ENCODE measurements around the gene CCL4. TPM values are rescaled to one million over a fixed set of nuclear protein-coding genes. Genes with fewer than 3 reads are reported as not detected.
"Not testable (repeated sequence)": the region's sequence is repeated elsewhere in the genome, so short reads cannot be mapped to it uniquely, and the experiment has no call there.

Gene CCL4
- total RNA-seq, 2 experiments from 2014 or later = 6.5 to 6.7 TPM

- CTCF ChIA-PET = interaction anchor here (1.0 to 5.9 kb wide), 2 partner anchors 16 to 60 kb away, joined by 3 to 38 read pairs; no protein-coding TSS in a partner anchor
- POLR2A ChIA-PET = interaction anchor here (0.7 to 2.5 kb wide), 3 partner anchors 15 to 209 kb away, joined by 3 to 11 read pairs (median 11); no protein-coding TSS in a partner anchor
- peak overlapping the region; percentile 2 for H3K27ac Mint-ChIP-seq
- no peak overlapping the region for H3K4me3 Mint-ChIP-seq
- H3K36me3 Mint-ChIP-seq (ENCODE audit: low read depth) = no peaks in the 10 kb centered on the region
- H3K4me1 Mint-ChIP-seq (ENCODE audit: low read depth) = peaks cover 57% of the 10 kb centered on the region
- H3K27me3 Mint-ChIP-seq (ENCODE audit: low read depth) = peaks cover 27% of the 10 kb centered on the region
- no peaks in the 10 kb centered on the region for H3K9me3 Mint-ChIP-seq (ENCODE audit: insufficient read depth)
- DNase-seq (no peak), ATAC-seq (no peak)
These were observed 14.8 kb upstream of the CCL4 start for GRCh38 chr17:36088670-36089338.

DNA sequence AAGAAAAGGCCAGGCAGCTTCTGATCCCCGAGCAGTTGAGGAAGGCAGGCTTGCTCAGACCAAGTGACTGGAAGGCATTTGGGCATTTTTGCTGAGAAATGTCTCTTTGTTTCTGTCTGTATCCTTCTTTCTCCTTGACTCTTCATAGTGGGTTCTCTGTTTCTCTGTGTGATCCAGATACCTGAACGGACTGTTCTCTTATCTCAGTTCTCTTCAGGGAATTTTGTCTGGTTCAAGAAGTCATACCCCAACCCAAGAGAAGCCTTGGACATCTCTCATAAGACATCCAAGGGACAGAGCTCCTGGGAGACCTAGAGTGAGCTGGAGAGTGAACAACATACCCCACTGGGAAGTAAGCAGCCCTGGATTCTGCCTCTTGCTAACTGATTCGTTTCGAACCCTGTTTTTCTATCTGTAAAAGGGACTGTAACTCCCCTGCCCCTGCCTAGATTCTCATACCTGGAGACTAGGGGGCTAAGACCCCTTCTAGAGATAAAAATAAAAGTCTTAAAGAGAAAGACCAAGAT, 14.2 kb upstream of the CCL4 start:
- DNase-seq (no peak), ATAC-seq (no peak)
- no peak overlapping the region for H3K4me3 Mint-ChIP-seq
- peaks cover 27% of the 10 kb centered on the region for H3K27me3 Mint-ChIP-seq (ENCODE audit: low read depth)
- peaks cover 55% of the 10 kb centered on the region for H3K4me1 Mint-ChIP-seq (ENCODE audit: low read depth)
- ChIA-PET CTCF (interaction anchor here (1.0 to 5.9 kb wide), 3 partner anchors 17 to 59 kb away, joined by 3 to 38 read pairs (median 3); no protein-coding TSS in a partner anchor), POLR2A (interaction anchor here (0.7 to 2.5 kb wide), 7 partner anchors 8 to 210 kb away, joined by 3 to 11 read pairs (median 4); no protein-coding TSS in a partner anchor)
- no peaks in the 10 kb centered on the region for H3K36me3 Mint-ChIP-seq (ENCODE audit: low read depth)
- peak overlapping the region; percentile 82 for H3K27ac Mint-ChIP-seq
- H3K9me3 Mint-ChIP-seq (ENCODE audit: insufficient read depth) = no peaks in the 10 kb centered on the region

GRCh38 chr17:36089888-36090836, 13.5 kb upstream of the CCL4 start, which contains the start of gene CCL3:
Gene CCL3, minus strand, starts transcription at chr17:36090143. Its CDS starts 85 bp downstream, at chr17:36090058.
- ATAC-seq (peak; percentile 59), DNase-seq (peak; percentile 50)
- H3K27ac Mint-ChIP-seq = peak within 1 kb of the TSS; percentile 82
- no peaks in the 10 kb centered on the region for H3K9me3 Mint-ChIP-seq (ENCODE audit: insufficient read depth)
- POLR2A ChIA-PET = interaction anchor here (0.9 to 2.5 kb wide), 7 partner anchors 8 to 59 kb away, joined by 3 to 11 read pairs (median 4); no protein-coding TSS in a partner anchor
- H3K4me3 Mint-ChIP-seq = peak within 1 kb of the TSS; percentile 55
- H3K4me1 Mint-ChIP-seq (ENCODE audit: low read depth) = peaks cover 55% of the 10 kb centered on the region
- H3K27me3 Mint-ChIP-seq (ENCODE audit: low read depth) = peaks cover 31% of the 10 kb centered on the region
- H3K36me3 Mint-ChIP-seq (ENCODE audit: low read depth) = no peaks in the 10 kb centered on the region
- CTCF ChIA-PET = interaction anchor here (1.0 to 5.9 kb wide), 3 partner anchors 17 to 114 kb away, joined by 3 to 38 read pairs (median 3); no protein-coding TSS in a partner anchor

GRCh38 chr17:36092230-36092629, 11.4 kb upstream of the CCL4 start:
- Mint-ChIP-seq H3K27me3 (ENCODE audit: low read depth) (peaks cover 25% of the 10 kb centered on the region), H3K9me3 (ENCODE audit: insufficient read depth) (no peaks in the 10 kb centered on the region), H3K36me3 (ENCODE audit: low read depth) (no peaks in the 10 kb centered on the region), H3K4me3 (no peak overlapping the region), H3K4me1 (ENCODE audit: low read depth) (peaks cover 51% of the 10 kb centered on the region), H3K27ac (peak overlapping the region; percentile 28)
- POLR2A ChIA-PET = no interaction called here
- ATAC-seq (peak; percentile 31), DNase-seq (no peak)
- CTCF ChIA-PET = interaction anchor here (5.9 kb wide), 1 partner anchor 20 kb away, joined by 38 read pairs; no protein-coding TSS in a partner anchor

- peaks cover 51% of the 10 kb centered on the region for H3K4me1 Mint-ChIP-seq (ENCODE audit: low read depth)
- ATAC-seq; POLR2A ChIA-PET; H3K36me3 Mint-ChIP-seq (ENCODE audit: low read depth); H3K4me3 Mint-ChIP-seq; H3K9me3 Mint-ChIP-seq (ENCODE audit: insufficient read depth); H3K27ac Mint-ChIP-seq; DNase-seq: not testable (repeated sequence)
- CTCF ChIA-PET = interaction anchor here (5.9 kb wide), 1 partner anchor 20 kb away, joined by 38 read pairs; no protein-coding TSS in a partner anchor
- peaks cover 23% of the 10 kb centered on the region for H3K27me3 Mint-ChIP-seq (ENCODE audit: low read depth)
These were observed 10.9 kb upstream of the CCL4 start for GRCh38 chr17:36092715-36093114.

GRCh38 chr17:36094232-36094631, 9.4 kb upstream of the CCL4 start:
- H3K27ac Mint-ChIP-seq = no peak overlapping the region

DNA sequence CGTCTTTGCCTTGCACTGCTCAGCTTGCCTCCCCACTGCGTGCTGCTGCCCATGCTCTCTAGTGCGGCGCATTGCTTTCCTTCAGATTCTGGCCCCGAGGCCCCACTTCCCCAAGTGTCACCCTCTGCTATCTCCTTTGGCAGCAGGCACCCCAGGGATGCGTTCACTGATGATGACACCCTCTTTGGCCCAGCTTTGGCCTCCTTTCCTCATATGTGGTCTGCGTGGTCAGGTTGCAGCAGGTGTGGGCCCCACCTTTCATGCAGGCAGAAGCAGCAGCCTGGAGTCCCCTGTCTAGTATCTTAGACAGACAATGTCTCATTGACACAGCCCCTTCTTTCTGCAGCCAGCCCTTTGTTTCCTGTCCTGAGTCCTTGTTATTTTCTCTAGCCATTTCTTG, 8.9 kb upstream of the CCL4 start:
- ChIA-PET POLR2A (no interaction called here), CTCF (no interaction called here)
- Mint-ChIP-seq H3K27me3 (ENCODE audit: low read depth) (peaks cover 25% of the 10 kb centered on the region), H3K4me3 (no peak overlapping the region), H3K4me1 (ENCODE audit: low read depth) (peaks cover 37% of the 10 kb centered on the region), H3K27ac (no peak overlapping the region), H3K9me3 (ENCODE audit: insufficient read depth) (no peaks in the 10 kb centered on the region), H3K36me3 (ENCODE audit: low read depth) (no peaks in the 10 kb centered on the region)
- no peak for DNase-seq
- no peak for ATAC-seq

More at GRCh38 chr17:36094232-36094631, 9.4 kb upstream of the CCL4 start:
- ATAC-seq = no peak
- ChIA-PET CTCF (no interaction called here), POLR2A (no interaction called here)
- Mint-ChIP-seq H3K9me3 (ENCODE audit: insufficient read depth) (no peaks in the 10 kb centered on the region), H3K4me3 (no peak overlapping the region), H3K27me3 (ENCODE audit: low read depth) (peaks cover 21% of the 10 kb centered on the region), H3K36me3 (ENCODE audit: low read depth) (no peaks in the 10 kb centered on the region), H3K4me1 (ENCODE audit: low read depth) (peaks cover 42% of the 10 kb centered on the region)
- DNase-seq = no peak

GRCh38 chr17:36095992-36096391, 7.6 kb upstream of the CCL4 start:
- ATAC-seq (no peak), DNase-seq (no peak)
- H3K4me1 Mint-ChIP-seq (ENCODE audit: low read depth) = peaks cover 27% of the 10 kb centered on the region
- H3K27ac Mint-ChIP-seq = no peak overlapping the region
- ChIA-PET CTCF (interaction anchor here (0.8 kb wide), 1 partner anchor 23 kb away, joined by 3 read pairs; no protein-coding TSS in a partner anchor), POLR2A (interaction anchor here (0.7 kb wide), 1 partner anchor 36 kb away, joined by 3 read pairs; no protein-coding TSS in a partner anchor)
- H3K36me3 Mint-ChIP-seq (ENCODE audit: low read depth) = no peaks in the 10 kb centered on the region
- no peaks in the 10 kb centered on the region for H3K9me3 Mint-ChIP-seq (ENCODE audit: insufficient read depth)
- H3K4me3 Mint-ChIP-seq = no peak overlapping the region
- H3K27me3 Mint-ChIP-seq (ENCODE audit: low read depth) = peaks cover 24% of the 10 kb centered on the region

GRCh38 chr17:36099004-36099403, 4.6 kb upstream of the CCL4 start:
- H3K27ac Mint-ChIP-seq; H3K9me3 Mint-ChIP-seq (ENCODE audit: insufficient read depth); ATAC-seq; POLR2A ChIA-PET; H3K4me3 Mint-ChIP-seq; H3K36me3 Mint-ChIP-seq (ENCODE audit: low read depth); DNase-seq: not testable (repeated sequence)
- Mint-ChIP-seq H3K27me3 (ENCODE audit: low read depth) (peaks cover 22% of the 10 kb centered on the region), H3K4me1 (ENCODE audit: low read depth) (peaks cover 31% of the 10 kb centered on the region)
- CTCF ChIA-PET = interaction anchor here (1.4 kb wide), 1 partner anchor 26 kb away, joined by 3 read pairs; no protein-coding TSS in a partner anchor

DNA sequence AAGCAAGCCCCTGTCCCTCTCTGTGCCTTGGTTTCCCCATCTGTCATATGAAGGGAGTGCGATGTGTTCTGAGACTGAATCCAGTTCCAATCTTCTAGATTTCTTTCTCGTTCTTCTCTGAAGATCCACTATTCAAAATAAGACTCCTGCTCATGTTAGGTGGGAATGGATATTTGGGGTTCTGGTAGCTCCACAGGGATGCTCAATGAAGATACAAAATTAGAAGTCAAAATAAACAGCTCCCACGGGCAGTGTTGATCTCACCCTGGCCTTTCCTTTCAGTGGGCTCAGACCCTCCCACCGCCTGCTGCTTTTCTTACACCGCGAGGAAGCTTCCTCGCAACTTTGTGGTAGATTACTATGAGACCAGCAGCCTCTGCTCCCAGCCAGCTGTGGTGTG, 619 bp downstream of the CCL4 start:
- Mint-ChIP-seq H3K4me3 (peak overlapping the region; percentile 70), H3K27me3 (ENCODE audit: low read depth) (peaks cover 22% of the 10 kb centered on the region), H3K4me1 (ENCODE audit: low read depth) (peaks cover 30% of the 10 kb centered on the region), H3K27ac (peak overlapping the region; percentile 79)
- H3K36me3 Mint-ChIP-seq (ENCODE audit: low read depth); ATAC-seq; H3K9me3 Mint-ChIP-seq (ENCODE audit: insufficient read depth); DNase-seq: not testable (repeated sequence)
- ChIA-PET CTCF (interaction anchor here (1.5 to 2.6 kb wide), 2 partner anchors 32 to 44 kb away, joined by 4 to 8 read pairs; no protein-coding TSS in a partner anchor), POLR2A (interaction anchor here (0.7 to 1.6 kb wide), 4 partner anchors 14 to 224 kb away, joined by 3 to 4 read pairs (median 3); partner anchors contain the start of genes CCL3 and CCL5)

- Mint-ChIP-seq H3K4me3 (peak overlapping the region; percentile 70), H3K9me3 (ENCODE audit: insufficient read depth) (no peaks in the 10 kb centered on the region), H3K27ac (peak overlapping the region; percentile 79), H3K4me1 (ENCODE audit: low read depth) (peaks cover 30% of the 10 kb centered on the region), H3K27me3 (ENCODE audit: low read depth) (peaks cover 18% of the 10 kb centered on the region), H3K36me3 (ENCODE audit: low read depth) (peaks cover 2% of the 10 kb centered on the region)
- no peak for DNase-seq
- POLR2A ChIA-PET = interaction anchor here (0.7 to 1.6 kb wide), 3 partner anchors 15 to 225 kb away, joined by 3 to 4 read pairs (median 3); partner anchors contain the start of genes CCL3 and CCL5
- no peak for ATAC-seq
- CTCF ChIA-PET = interaction anchor here (2.6 kb wide), 1 partner anchor 32 kb away, joined by 8 read pairs; no protein-coding TSS in a partner anchor
These were observed 1.1 kb downstream of the CCL4 start for GRCh38 chr17:36104701-36105181.
